Neural cell (in vitro differentiated cells): ENCODE results near the gene ECI2. TPM values are rescaled to one million over a fixed set of nuclear protein-coding genes. Genes with fewer than 3 reads are reported as not detected.

Experiments
- H2AFZ ChIP-seq: fragments of 200-600, 300-800 bp; sonication (generic), shearing (Covaris generic); 2 replicates; pipeline ENCODE4 v1.6.0; 2014; ENCODE audit warnings: low read depth, mild to moderate bottlenecking, antibody characterized with exemption, low read length, moderate library complexity
- H3F3A ChIP-seq: fragments of 200-600 bp; shearing (Covaris generic); 2 replicates; pipeline ENCODE4 v1.6.1; 2016; ENCODE audit warnings: mild to moderate bottlenecking, moderate library complexity, mixed read lengths, antibody characterized with exemption, low read length; ENCODE audit not compliant: insufficient read depth, poor library complexity, severe bottlenecking
- H3K27ac ChIP-seq: fragments of 200-600, 300-800 bp; sonication (generic), shearing (Covaris generic); 2 replicates; pipeline ENCODE4 v1.5.1; 2014; ENCODE audit warnings: mild to moderate bottlenecking, low read length, moderate library complexity
- H3K27me3 ChIP-seq: fragments of 300-800, 200-600 bp; sonication (generic), shearing (Covaris generic); 2 replicates; pipeline ENCODE4 v1.6.0; 2014; ENCODE audit warnings: mild to moderate bottlenecking, low read depth, low read length, moderate library complexity; ENCODE audit not compliant: insufficient read depth
- H3K36me3 ChIP-seq: fragments of 300-800, 200-600 bp; sonication (generic), shearing (Covaris generic); 2 replicates; pipeline ENCODE4 v1.5.1; 2014; ENCODE audit warnings: mild to moderate bottlenecking, antibody characterized with exemption, low read length, moderate library complexity; ENCODE audit not compliant: insufficient read depth
- H3K4me2 ChIP-seq: fragments of 300-800, 200-600 bp; sonication (generic), shearing (Covaris generic); 2 replicates; pipeline ENCODE4 v1.6.0; 2014; ENCODE audit warnings: mild to moderate bottlenecking, low read length
- H3K4me3 ChIP-seq: fragments of 300-800, 200-600 bp; sonication (generic), shearing (Covaris generic); 2 replicates; pipeline ENCODE4 v1.5.1; 2014; ENCODE audit warnings: mild to moderate bottlenecking, low read length, moderate library complexity
- H3K79me2 ChIP-seq: fragments of 200-600 bp; shearing (Covaris generic); replicated peaks from 2 replicates; pipeline ENCODE4 v1.6.0; 2014; ENCODE audit warnings: mild to moderate bottlenecking, low read length, moderate library complexity; ENCODE audit not compliant: insufficient read depth
- H3K9ac ChIP-seq: fragments of 300-800, 200-600 bp; sonication (generic), shearing (Covaris generic); 2 replicates; pipeline ENCODE4 v1.6.1; 2016; ENCODE audit warnings: mild to moderate bottlenecking, low read length, mixed read lengths
- H3K9me2 ChIP-seq: fragments of 200-600 bp; shearing (Covaris generic); 2 replicates; pipeline ENCODE4 v1.6.1; 2016; ENCODE audit warnings: mild to moderate bottlenecking, low read length, mixed read lengths; ENCODE audit not compliant: insufficient read depth
- H3K9me3 ChIP-seq: fragments of 200-600, 300-800 bp; sonication (generic), shearing (Covaris generic); 2 replicates; pipeline ENCODE4 v1.6.1; 2016; ENCODE audit warnings: mild to moderate bottlenecking, mixed run types, low read length, moderate library complexity, mixed read lengths
- H4K20me1 ChIP-seq: fragments of 200-600 bp; shearing (Covaris generic); 2 replicates; pipeline ENCODE4 v1.6.1; 2016; ENCODE audit warnings: mild to moderate bottlenecking, mixed run types; ENCODE audit not compliant: insufficient read depth
- EP300 ChIP-seq: fragments of 450-650 bp; conservative IDR thresholded peaks from 2 replicates; pipeline ENCODE4 v1.6.1; 2014; ENCODE audit warnings: antibody characterized with exemption, mild to moderate bottlenecking, moderate library complexity; ENCODE audit not compliant: poor library complexity, severe bottlenecking
- EZH2 ChIP-seq: fragments of 200-600, 300-800 bp; shearing (Covaris generic), sonication (generic); IDR thresholded peaks from 2 replicates; pipeline ENCODE4 v1.6.1; 2014; ENCODE audit warnings: antibody characterized with exemption, low read length, borderline replicate concordance, mild to moderate bottlenecking; ENCODE audit not compliant: insufficient read depth, poor library complexity, severe bottlenecking
- MXI1 ChIP-seq: fragments of 450-650 bp; conservative IDR thresholded peaks from 2 replicates; pipeline ENCODE4 v1.6.1; 2014; ENCODE audit warnings: antibody characterized with exemption, mild to moderate bottlenecking; ENCODE audit not compliant: poor library complexity, severe bottlenecking
- POLR2AphosphoS5 ChIP-seq: IDR thresholded peaks from 2 replicates; pipeline ENCODE4 v1.6.1; 2012
- RAD21 ChIP-seq: fragments of 450-650 bp; conservative IDR thresholded peaks from 2 replicates; pipeline ENCODE4 v1.6.1; 2014; ENCODE audit warnings: antibody characterized with exemption, mild to moderate bottlenecking, moderate library complexity
- SMC3 ChIP-seq: fragments of 450-650 bp; conservative IDR thresholded peaks from 2 replicates; pipeline ENCODE4 v1.6.1; 2014; ENCODE audit warnings: antibody characterized with exemption, mild to moderate bottlenecking, moderate library complexity; ENCODE audit not compliant: poor library complexity
- TAF1 ChIP-seq: IDR thresholded peaks from 2 replicates; pipeline ENCODE4 v1.6.1; 2012; ENCODE audit warnings: low read depth
- polyA plus RNA-seq: library from polyadenylated mRNA; depleted of rRNA; stranded (reverse); fragments of >200 nt; gene quantifications from 2 replicates; pipeline ENCODE4 v1.2.3, GENCODE V29; 2014
- TF ChIP-seq, protein P1 (sequence below): IDR thresholded peaks from 2 replicates; pipeline ENCODE4 v1.6.1; 2012; ENCODE audit warnings: borderline replicate concordance
- TF ChIP-seq, protein P2 (sequence below): fragments of 450-650 bp; IDR thresholded peaks from 2 replicates; pipeline ENCODE4 v1.5.1; 2014; ENCODE audit warnings: antibody characterized with exemption, mild to moderate bottlenecking, moderate library complexity; ENCODE audit not compliant: poor library complexity, severe bottlenecking

ECI2 gene
- polyA plus RNA-seq, 1 donor from 2014 or later, result 27.5 TPM

DNA sequence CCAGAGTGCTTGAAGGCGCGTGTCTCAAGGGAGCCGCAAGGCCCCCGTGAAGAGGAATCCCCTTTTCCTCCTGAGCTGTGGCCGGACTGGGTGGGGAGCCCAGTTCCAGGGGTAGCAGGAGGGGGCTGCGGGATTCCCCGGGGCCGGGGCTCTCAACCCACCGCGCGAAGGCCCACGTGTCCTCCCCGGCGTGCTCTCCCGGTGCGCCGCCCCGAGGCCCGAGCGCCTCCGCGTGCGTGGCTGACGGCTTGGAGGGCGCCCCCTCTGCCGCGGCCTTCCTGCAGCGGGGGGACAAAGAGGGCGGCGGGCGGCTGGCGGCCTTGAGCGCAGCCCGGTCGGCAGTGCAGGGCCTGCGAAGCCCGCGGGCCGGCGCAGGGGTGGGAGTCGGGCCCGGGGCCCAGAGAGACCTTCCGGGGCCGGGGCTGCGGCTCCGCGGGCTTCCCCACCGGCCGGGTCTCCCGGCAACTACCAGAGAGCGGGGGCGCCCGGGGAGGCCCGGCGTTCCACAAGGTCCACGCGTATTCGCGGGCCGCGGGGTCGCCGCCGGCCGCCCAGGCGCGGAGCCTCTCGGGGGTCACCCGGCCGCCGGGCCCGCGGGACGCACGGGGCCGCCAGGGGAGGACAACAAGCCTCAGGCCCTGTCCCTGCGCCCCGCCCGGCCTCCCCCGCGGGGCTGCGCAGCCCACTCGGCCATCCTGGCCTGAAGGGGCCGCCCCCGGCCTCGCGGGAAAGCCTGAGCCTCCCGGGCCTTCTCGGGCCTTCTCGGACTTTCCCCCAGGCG is 56.5 kb downstream of the ECI2 start, which contains the start of gene FAM217A:
Gene FAM217A (minus strand): TSS at position 447 of the 781 bp plus-strand sequence. CDS start 1,723 bp downstream, outside the sequence.
- H3K4me2 ChIP-seq, result no peak within 1 kb of the TSS

DNA sequence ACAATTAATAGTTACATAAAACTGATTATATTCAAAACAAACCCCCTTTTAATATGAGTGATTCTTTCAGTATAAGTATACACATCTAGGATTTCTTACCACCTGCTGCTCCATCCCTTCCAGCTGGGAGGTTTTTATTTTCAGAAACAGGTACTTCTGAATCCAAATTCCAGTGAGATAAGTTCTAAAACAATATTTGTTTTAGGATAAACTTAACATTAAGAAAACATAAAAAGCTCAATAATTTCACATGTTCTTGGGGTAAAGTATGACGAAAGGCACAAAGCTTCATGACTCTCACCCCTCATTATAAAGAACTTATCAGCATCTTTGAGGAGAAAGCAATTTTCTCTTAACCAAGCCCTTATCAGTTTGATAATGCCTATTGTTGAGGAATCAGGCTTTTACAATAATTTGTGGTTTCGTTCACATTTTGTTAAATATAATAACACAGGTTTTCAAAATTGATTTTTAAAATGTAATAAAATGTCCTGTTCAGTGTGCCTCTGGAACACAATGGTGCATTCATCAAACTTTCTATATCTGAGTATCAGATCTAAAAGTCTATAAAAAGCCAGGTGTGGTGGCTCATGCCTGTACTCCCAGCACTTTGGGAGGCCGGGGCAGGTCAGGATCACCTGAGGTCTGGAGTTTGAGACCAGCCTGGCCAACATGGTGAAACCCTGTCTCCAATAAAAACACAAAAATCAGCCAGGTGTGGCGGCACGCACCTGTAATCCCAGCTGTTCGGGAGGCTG is 60.7 kb downstream of the ECI2 start:
- H4K20me1 ChIP-seq, result no peaks in the 10 kb centered on the region
- H3K79me2 ChIP-seq, result no peaks in the 10 kb centered on the region
- H3K4me2 ChIP-seq, result no peak overlapping the region
- no peaks in the 10 kb centered on the region for H3F3A ChIP-seq
- H3K9me3 ChIP-seq, result no peaks in the 10 kb centered on the region
- H3K9me2 ChIP-seq, result no peaks in the 10 kb centered on the region
- no peaks in the 10 kb centered on the region for H3K36me3 ChIP-seq
- H3K4me3 ChIP-seq, result no peak overlapping the region
- no peak overlapping the region for H2AFZ ChIP-seq
- no peaks in the 10 kb centered on the region for H3K27me3 ChIP-seq
- H3K9ac ChIP-seq, result no peak overlapping the region
- no peak overlapping the region for H3K27ac ChIP-seq
- no peak for TF ChIP-seq EZH2
- no peak for TF ChIP-seq MXI1
- TF ChIP-seq RAD21, result no peak
- TF ChIP-seq SMC3, result no peak
- TF ChIP-seq POLR2AphosphoS5, result no peak
- TF ChIP-seq, protein P1, sequence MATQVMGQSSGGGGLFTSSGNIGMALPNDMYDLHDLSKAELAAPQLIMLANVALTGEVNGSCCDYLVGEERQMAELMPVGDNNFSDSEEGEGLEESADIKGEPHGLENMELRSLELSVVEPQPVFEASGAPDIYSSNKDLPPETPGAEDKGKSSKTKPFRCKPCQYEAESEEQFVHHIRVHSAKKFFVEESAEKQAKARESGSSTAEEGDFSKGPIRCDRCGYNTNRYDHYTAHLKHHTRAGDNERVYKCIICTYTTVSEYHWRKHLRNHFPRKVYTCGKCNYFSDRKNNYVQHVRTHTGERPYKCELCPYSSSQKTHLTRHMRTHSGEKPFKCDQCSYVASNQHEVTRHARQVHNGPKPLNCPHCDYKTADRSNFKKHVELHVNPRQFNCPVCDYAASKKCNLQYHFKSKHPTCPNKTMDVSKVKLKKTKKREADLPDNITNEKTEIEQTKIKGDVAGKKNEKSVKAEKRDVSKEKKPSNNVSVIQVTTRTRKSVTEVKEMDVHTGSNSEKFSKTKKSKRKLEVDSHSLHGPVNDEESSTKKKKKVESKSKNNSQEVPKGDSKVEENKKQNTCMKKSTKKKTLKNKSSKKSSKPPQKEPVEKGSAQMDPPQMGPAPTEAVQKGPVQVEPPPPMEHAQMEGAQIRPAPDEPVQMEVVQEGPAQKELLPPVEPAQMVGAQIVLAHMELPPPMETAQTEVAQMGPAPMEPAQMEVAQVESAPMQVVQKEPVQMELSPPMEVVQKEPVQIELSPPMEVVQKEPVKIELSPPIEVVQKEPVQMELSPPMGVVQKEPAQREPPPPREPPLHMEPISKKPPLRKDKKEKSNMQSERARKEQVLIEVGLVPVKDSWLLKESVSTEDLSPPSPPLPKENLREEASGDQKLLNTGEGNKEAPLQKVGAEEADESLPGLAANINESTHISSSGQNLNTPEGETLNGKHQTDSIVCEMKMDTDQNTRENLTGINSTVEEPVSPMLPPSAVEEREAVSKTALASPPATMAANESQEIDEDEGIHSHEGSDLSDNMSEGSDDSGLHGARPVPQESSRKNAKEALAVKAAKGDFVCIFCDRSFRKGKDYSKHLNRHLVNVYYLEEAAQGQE, result no peak
- TF ChIP-seq EP300, result no peak
- TF ChIP-seq TAF1, result no peak

More for the DNA sequence above, 56.5 kb downstream of the ECI2 start, which contains the start of gene FAM217A:
- Histone ChIP-seq H3K36me3 (no peaks in the 10 kb centered on the region), H3K9me3 (no peaks in the 10 kb centered on the region), H3K9ac (no peak within 1 kb of the TSS), H4K20me1 (no peaks in the 10 kb centered on the region), H3K4me3 (no peak within 1 kb of the TSS), H3K79me2 (no peaks in the 10 kb centered on the region), H3K9me2 (no peaks in the 10 kb centered on the region), H2AFZ (no peak within 1 kb of the TSS), H3F3A (no peaks in the 10 kb centered on the region), H3K27ac (no peak within 1 kb of the TSS), H3K27me3 (no peaks in the 10 kb centered on the region)
- TF ChIP-seq RAD21 (no peak), EZH2 (no peak), EP300 (no peak), POLR2AphosphoS5 (no peak), SMC3 (no peak), TAF1 (no peak), MXI1 (no peak)
- TF ChIP-seq, protein P2, sequence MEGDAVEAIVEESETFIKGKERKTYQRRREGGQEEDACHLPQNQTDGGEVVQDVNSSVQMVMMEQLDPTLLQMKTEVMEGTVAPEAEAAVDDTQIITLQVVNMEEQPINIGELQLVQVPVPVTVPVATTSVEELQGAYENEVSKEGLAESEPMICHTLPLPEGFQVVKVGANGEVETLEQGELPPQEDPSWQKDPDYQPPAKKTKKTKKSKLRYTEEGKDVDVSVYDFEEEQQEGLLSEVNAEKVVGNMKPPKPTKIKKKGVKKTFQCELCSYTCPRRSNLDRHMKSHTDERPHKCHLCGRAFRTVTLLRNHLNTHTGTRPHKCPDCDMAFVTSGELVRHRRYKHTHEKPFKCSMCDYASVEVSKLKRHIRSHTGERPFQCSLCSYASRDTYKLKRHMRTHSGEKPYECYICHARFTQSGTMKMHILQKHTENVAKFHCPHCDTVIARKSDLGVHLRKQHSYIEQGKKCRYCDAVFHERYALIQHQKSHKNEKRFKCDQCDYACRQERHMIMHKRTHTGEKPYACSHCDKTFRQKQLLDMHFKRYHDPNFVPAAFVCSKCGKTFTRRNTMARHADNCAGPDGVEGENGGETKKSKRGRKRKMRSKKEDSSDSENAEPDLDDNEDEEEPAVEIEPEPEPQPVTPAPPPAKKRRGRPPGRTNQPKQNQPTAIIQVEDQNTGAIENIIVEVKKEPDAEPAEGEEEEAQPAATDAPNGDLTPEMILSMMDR, result no peak
- TF ChIP-seq, protein P1, result no peak
